T-helper 2 cell treated with Interferon-gamma antibody and Interleukin-4, amounts not matched to agents 100 ng/mL and 5 ng/mL, for 36 hours (primary cell): ENCODE results near the gene ZNF586. TPM values are rescaled to one million over a fixed set of nuclear protein-coding genes. Genes with fewer than 3 reads are reported as not detected.
"Not testable (repeated sequence)": the region's sequence is repeated elsewhere in the genome, so short reads cannot be mapped to it uniquely, and the experiment has no call there.

ENCODE experiments used
- intact Hi-C: fragments of 100-400 bp; cut with micrococcal nuclease; formaldehyde crosslinking; loops from one replicate; pipeline ENCODE4 v1.15.1; 2023
- total RNA-seq: library from RNA; stranded (reverse); gene quantifications from 2 replicates; pipeline ENCODE4 v1.2.3, GENCODE V29; 2022

Gene ZNF586
- total RNA-seq, 1 donor from 2014 or later: 16.8 TPM

GRCh38 chr19:57821501-57821900, 52.0 kb downstream of the ZNF586 start:
- intact Hi-C loops: not testable (repeated sequence)

- intact Hi-C loops: not testable (repeated sequence)
Observed at GRCh38 chr19:57823155-57823554, 53.7 kb downstream of the ZNF586 start.

GRCh38 chr19:57823608-57824007, 54.1 kb downstream of the ZNF586 start:
- intact Hi-C loops: not testable (repeated sequence)

- intact Hi-C loops: no loop called here
Observed at GRCh38 chr19:57825511-57825910, 56.0 kb downstream of the ZNF586 start.

- intact Hi-C loops: no loop called here
Observed at GRCh38 chr19:57829316-57829715, 59.8 kb downstream of the ZNF586 start.

GRCh38 chr19:57830071-57830602, 60.7 kb downstream of the ZNF586 start, which contains the start of gene ZNF587B:
TSS of gene ZNF587B (plus strand) at chr19:57830299. CDS start at chr19:57830529, 230 bp downstream.
- intact Hi-C loops: no loop called here

Other genes with a start within 250 kb of the ZNF586 start
- 6.8 and 7.7 TPM in 2 replicates for gene ZNF549, start 242.3 kb upstream of the ZNF586 start, total RNA-seq
- gene ZNF550, start 209.8 kb upstream of the ZNF586 start, total RNA-seq: 9.0 and 10.0 TPM in 2 replicates
- 4.5 and 5.0 TPM in 2 replicates for gene ZNF416, start 190.8 kb upstream of the ZNF586 start, total RNA-seq
- gene ZIK1, start 185.5 kb upstream of the ZNF586 start, total RNA-seq: 4.1 and 4.4 TPM in 2 replicates
- gene ZNF530, start 169.8 kb upstream of the ZNF586 start, total RNA-seq: 7.6 and 7.7 TPM in 2 replicates
- gene ZNF134, start 155.4 kb upstream of the ZNF586 start, total RNA-seq: 11.9 and 13.6 TPM in 2 replicates
- 13.6 and 14.3 TPM in 2 replicates for gene ZNF211, start 136.5 kb upstream of the ZNF586 start, total RNA-seq
- gene ZSCAN4, start 100.7 kb upstream of the ZNF586 start, total RNA-seq: not detected in 2 replicates
- 10.2 and 12.2 TPM in 2 replicates for gene ZNF551, start 87.7 kb upstream of the ZNF586 start, total RNA-seq
- gene ZNF154, start 60.5 kb upstream of the ZNF586 start, total RNA-seq: 4.3 and 5.1 TPM in 2 replicates
- 9.8 and 11.5 TPM in 2 replicates for gene ZNF671, start 42.1 kb upstream of the ZNF586 start, total RNA-seq
- 9.0 and 13.1 TPM in 2 replicates for gene ZNF776, start 22.9 kb upstream of the ZNF586 start, total RNA-seq
- 9.2 and 9.6 TPM in 2 replicates for gene ZNF552, start 45.2 kb downstream of the ZNF586 start, total RNA-seq
- gene ZNF587B, start 60.6 kb downstream of the ZNF586 start, total RNA-seq: 20.5 and 20.6 TPM in 2 replicates
- 36.1 and 37.7 TPM in 2 replicates for gene ZNF587, start 80.2 kb downstream of the ZNF586 start, total RNA-seq
- 12.5 and 13.5 TPM in 2 replicates for gene ZNF814, start 119.4 kb downstream of the ZNF586 start, total RNA-seq
- gene ZNF417, start 146.9 kb downstream of the ZNF586 start, total RNA-seq: 17.9 and 22.0 TPM in 2 replicates
- gene ZNF418, start 165.7 kb downstream of the ZNF586 start, total RNA-seq: 1.5 and 2.6 TPM in 2 replicates
- gene ZNF256, start 178.0 kb downstream of the ZNF586 start, total RNA-seq: 4.2 and 4.6 TPM in 2 replicates
- gene C19orf18, start 204.9 kb downstream of the ZNF586 start, total RNA-seq: 0.30 and 0.34 TPM in 2 replicates
- 10.0 and 11.5 TPM in 2 replicates for gene ZNF606, start 233.1 kb downstream of the ZNF586 start, total RNA-seq